HepG2 (cell line): ENCODE results near the gene APRT. TPM values are rescaled to one million over a fixed set of nuclear protein-coding genes. Genes with fewer than 3 reads are reported as not detected.

Experiments used
- CC2D1A ChIP-seq: sonication (generic); formaldehyde crosslinking; IDR thresholded peaks from 2 replicates; pipeline ENCODE4 v1.8.1; 2023; ENCODE audit warnings: mild to moderate bottlenecking, missing genetic modification reagents
- CHCHD3 ChIP-seq: sonication (generic); formaldehyde crosslinking; IDR thresholded peaks from 2 replicates; pipeline ENCODE4 v1.8.0; 2022; ENCODE audit warnings: mild to moderate bottlenecking, missing genetic modification reagents, moderate library complexity
- EP300 ChIP-seq, 3 experiments: sonication (generic) in 1 of 3; formaldehyde crosslinking in 1 of 3; IDR thresholded peaks; 2 replicates each; pipeline versions ENCODE4 v1.5.1 to v1.6.1; 2011 to 2020; ENCODE audit warnings: low read depth in 2 of 3, low read length in 2 of 3, borderline replicate concordance in 1 of 3, improper control_type of control experiment in 1 of 3, mild to moderate bottlenecking in 1 of 3, missing genetic modification reagents in 1 of 3, moderate library complexity in 1 of 3
- FLYWCH1 ChIP-seq: sonication (generic); formaldehyde crosslinking; IDR thresholded peaks from 2 replicates; pipeline ENCODE4 v1.8.1; 2023; ENCODE audit warnings: mild to moderate bottlenecking, missing genetic modification reagents
- FOXK1 ChIP-seq: sonication (generic); formaldehyde crosslinking; IDR thresholded peaks from 2 replicates; pipeline ENCODE4 v1.4.0; 2020; ENCODE audit warnings: low read depth, missing genetic modification reagents, borderline replicate concordance
- GATAD1 ChIP-seq: IDR thresholded peaks from 2 replicates; pipeline ENCODE4 v1.6.1; 2016; ENCODE audit warnings: missing genetic modification reagents, missing compliant biosample characterization
- HOXA7 ChIP-seq: sonication (generic); formaldehyde crosslinking; IDR thresholded peaks from 2 replicates; pipeline ENCODE4 v1.8.1; 2022; ENCODE audit warnings: mild to moderate bottlenecking, missing genetic modification reagents, moderate library complexity
- KDM2A ChIP-seq: sonication (generic); formaldehyde crosslinking; IDR thresholded peaks from 2 replicates; pipeline ENCODE4 v1.4.0; 2020; ENCODE audit warnings: low read depth, missing genetic modification reagents, borderline replicate concordance
- MAFF ChIP-seq: IDR thresholded peaks from 2 replicates; pipeline ENCODE4 v1.6.1; 2011; ENCODE audit warnings: low read depth, low read length, improper control_type of control experiment
- MBD4 ChIP-seq: IDR thresholded peaks from 2 replicates; pipeline ENCODE4 v1.6.1; 2012; ENCODE audit warnings: low read length, inconsistent platforms, borderline replicate concordance
- NR2F6 ChIP-seq, 2 experiments: IDR thresholded peaks; 2 replicates each; pipeline ENCODE4 v1.6.1; 2016; ENCODE audit warnings: antibody characterized with exemption in 1 of 2, mild to moderate bottlenecking in 1 of 2
- PHB2 ChIP-seq: fragments of 450-650 bp; IDR thresholded peaks from 2 replicates; pipeline ENCODE4 v1.6.1; 2018; ENCODE audit not compliant: partially characterized antibody
- TBX2 ChIP-seq: sonication (generic); formaldehyde crosslinking; IDR thresholded peaks from 2 replicates; pipeline ENCODE4 v1.5.0; 2020; ENCODE audit warnings: missing genetic modification reagents, mild to moderate bottlenecking, borderline replicate concordance
- TEAD3 ChIP-seq: optimal IDR thresholded peaks from 2 replicates; pipeline ENCODE3; 2016; ENCODE audit warnings: borderline replicate concordance
- ZMYM3 ChIP-seq: sonication (generic); formaldehyde crosslinking; IDR thresholded peaks from 2 replicates; pipeline ENCODE4 v1.5.1; 2020; ENCODE audit warnings: mild to moderate bottlenecking, missing genetic modification reagents
- ZNF143 ChIP-seq: sonication (generic); formaldehyde crosslinking; IDR thresholded peaks from 2 replicates; pipeline ENCODE4 v1.4.0; 2020; ENCODE audit warnings: missing genetic modification reagents
- ZNF34 ChIP-seq: sonication (generic); formaldehyde crosslinking; IDR thresholded peaks from 2 replicates; pipeline ENCODE4 v1.4.0; 2020; ENCODE audit warnings: mild to moderate bottlenecking, missing genetic modification reagents, borderline replicate concordance
- ZNF619 ChIP-seq: sonication (generic); formaldehyde crosslinking; IDR thresholded peaks from 2 replicates; pipeline ENCODE4 v1.4.0; 2020; ENCODE audit warnings: mild to moderate bottlenecking, missing genetic modification reagents
- ZNF703 ChIP-seq: sonication (generic); formaldehyde crosslinking; IDR thresholded peaks from 2 replicates; pipeline ENCODE4 v1.5.1; 2020; ENCODE audit warnings: missing genetic modification reagents, mild to moderate bottlenecking, moderate library complexity, borderline replicate concordance
- ZSCAN22 ChIP-seq: sonication (generic); formaldehyde crosslinking; IDR thresholded peaks from 2 replicates; pipeline ENCODE4 v1.4.0; 2020; ENCODE audit warnings: mild to moderate bottlenecking, missing genetic modification reagents
- ZSCAN25 ChIP-seq: sonication (generic); formaldehyde crosslinking; IDR thresholded peaks from 2 replicates; pipeline ENCODE4 v1.8.0; 2022; ENCODE audit warnings: mild to moderate bottlenecking, missing genetic modification reagents
- polyA plus RNA-seq, 8 experiments: library from polyadenylated mRNA; depleted of rRNA in 3 of 8; stranded (reverse) in 7 of 8; unstranded in 1 of 8; fragments of >200 nt; fragmentation: Illumina TruSeq in 4 of 8; extraction: Trizol in 4 of 8; gene quantifications; 2 replicates each; pipeline versions ENCODE4 v1.2.1 to v1.2.3, GENCODE V29; 2011 to 2016; ENCODE audit warnings: low read depth in 4 of 8, missing spikeins in 1 of 8, mixed read lengths in 1 of 8; ENCODE audit not compliant: insufficient read depth in 1 of 8
- total RNA-seq, 5 experiments: library from RNA; depleted of rRNA; stranded (reverse); fragments of >200 nt; fragmentation: Illumina TruSeq; extraction: Trizol; gene quantifications; 2 replicates each; pipeline ENCODE4 v1.2.3, GENCODE V29; 2016; ENCODE audit warnings: low read depth in 1 of 5
- TF ChIP-seq, protein P1 (sequence below): sonication (generic); formaldehyde crosslinking; IDR thresholded peaks from 2 replicates; pipeline ENCODE4 v1.4.0; 2020; ENCODE audit warnings: missing genetic modification reagents
- TF ChIP-seq, protein P2 (sequence below): sonication (generic); formaldehyde crosslinking; IDR thresholded peaks from 2 replicates; pipeline ENCODE4 v1.5.1; 2020; ENCODE audit warnings: missing genetic modification reagents, mild to moderate bottlenecking, borderline replicate concordance

The APRT gene
- total and polyA plus RNA-seq, 2 of the 13 experiments (the other 11 are each of a cell fraction or from before 2014, with no cell fraction given): 155 to 242 TPM

DNA sequence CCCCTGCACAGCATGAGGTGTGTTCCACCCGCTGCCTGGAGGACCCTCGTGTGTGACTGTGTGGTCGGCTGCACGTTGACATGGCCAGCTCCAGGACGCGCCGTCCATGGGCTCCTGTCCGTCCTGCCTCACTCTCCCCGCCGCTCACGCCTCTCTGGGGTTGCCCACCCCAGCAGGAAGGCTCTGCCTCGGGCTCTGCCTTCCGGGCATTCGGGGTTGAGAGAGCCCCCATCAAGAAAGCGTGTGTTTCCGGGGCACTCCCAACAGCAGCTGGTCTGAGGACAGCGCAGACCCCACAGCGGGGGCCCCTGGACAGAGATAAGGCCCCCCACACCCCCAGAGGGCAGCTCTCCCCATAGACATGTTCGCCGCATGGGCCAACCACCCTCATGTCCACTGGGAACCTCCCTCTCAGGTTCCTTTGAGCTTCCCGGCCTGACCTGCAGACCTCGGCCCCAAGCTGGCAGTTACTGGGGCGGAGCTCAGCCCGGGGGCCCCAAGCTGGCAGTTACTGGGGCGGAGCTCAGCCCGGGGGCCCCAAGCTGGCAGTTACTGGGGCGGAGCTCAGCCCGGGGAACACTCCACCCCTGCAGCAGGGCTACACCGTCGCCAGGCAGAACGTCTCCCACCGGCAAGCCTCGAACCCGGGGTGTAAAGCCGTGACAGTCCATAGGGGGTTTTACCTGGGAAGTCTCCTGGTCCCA lies 18.3 kb downstream of the APRT start (continued):
- TF ChIP-seq NR2F6 (IDR thresholded peaks at IDR 0.05): peak; percentile 52; the same call in 1 of the 2 replicates
- peak; percentile 73 for TF ChIP-seq NR2F6 (CRISPR knock-in tag; IDR thresholded peaks at IDR 0.05)
- no peak for TF ChIP-seq MAFF
- no peak for TF ChIP-seq ZSCAN22 (CRISPR knock-in tag)
- no peak for TF ChIP-seq PHB2
- no peak for TF ChIP-seq ZNF619 (CRISPR knock-in tag)
- no peak for TF ChIP-seq FOXK1
- TF ChIP-seq CC2D1A (CRISPR knock-in tag): no peak
- TF ChIP-seq GATAD1 (CRISPR knock-in tag): 0 out of 2 replicates have a peak, but pooled peaks have one; percentile 4
- TF ChIP-seq ZNF34: no peak
- no peak for TF ChIP-seq MBD4
- 0 out of 2 replicates have a peak, but pooled peaks have one; percentile 26 for TF ChIP-seq KDM2A (CRISPR knock-in tag)
- TF ChIP-seq ZNF143 (CRISPR knock-in tag): no peak
- TF ChIP-seq HOXA7: no peak
- TF ChIP-seq, protein P1, sequence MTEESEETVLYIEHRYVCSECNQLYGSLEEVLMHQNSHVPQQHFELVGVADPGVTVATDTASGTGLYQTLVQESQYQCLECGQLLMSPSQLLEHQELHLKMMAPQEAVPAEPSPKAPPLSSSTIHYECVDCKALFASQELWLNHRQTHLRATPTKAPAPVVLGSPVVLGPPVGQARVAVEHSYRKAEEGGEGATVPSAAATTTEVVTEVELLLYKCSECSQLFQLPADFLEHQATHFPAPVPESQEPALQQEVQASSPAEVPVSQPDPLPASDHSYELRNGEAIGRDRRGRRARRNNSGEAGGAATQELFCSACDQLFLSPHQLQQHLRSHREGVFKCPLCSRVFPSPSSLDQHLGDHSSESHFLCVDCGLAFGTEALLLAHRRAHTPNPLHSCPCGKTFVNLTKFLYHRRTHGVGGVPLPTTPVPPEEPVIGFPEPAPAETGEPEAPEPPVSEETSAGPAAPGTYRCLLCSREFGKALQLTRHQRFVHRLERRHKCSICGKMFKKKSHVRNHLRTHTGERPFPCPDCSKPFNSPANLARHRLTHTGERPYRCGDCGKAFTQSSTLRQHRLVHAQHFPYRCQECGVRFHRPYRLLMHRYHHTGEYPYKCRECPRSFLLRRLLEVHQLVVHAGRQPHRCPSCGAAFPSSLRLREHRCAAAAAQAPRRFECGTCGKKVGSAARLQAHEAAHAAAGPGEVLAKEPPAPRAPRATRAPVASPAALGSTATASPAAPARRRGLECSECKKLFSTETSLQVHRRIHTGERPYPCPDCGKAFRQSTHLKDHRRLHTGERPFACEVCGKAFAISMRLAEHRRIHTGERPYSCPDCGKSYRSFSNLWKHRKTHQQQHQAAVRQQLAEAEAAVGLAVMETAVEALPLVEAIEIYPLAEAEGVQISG: 0 out of 2 replicates have a peak, but pooled peaks have one; percentile 22
- TF ChIP-seq, protein P2, sequence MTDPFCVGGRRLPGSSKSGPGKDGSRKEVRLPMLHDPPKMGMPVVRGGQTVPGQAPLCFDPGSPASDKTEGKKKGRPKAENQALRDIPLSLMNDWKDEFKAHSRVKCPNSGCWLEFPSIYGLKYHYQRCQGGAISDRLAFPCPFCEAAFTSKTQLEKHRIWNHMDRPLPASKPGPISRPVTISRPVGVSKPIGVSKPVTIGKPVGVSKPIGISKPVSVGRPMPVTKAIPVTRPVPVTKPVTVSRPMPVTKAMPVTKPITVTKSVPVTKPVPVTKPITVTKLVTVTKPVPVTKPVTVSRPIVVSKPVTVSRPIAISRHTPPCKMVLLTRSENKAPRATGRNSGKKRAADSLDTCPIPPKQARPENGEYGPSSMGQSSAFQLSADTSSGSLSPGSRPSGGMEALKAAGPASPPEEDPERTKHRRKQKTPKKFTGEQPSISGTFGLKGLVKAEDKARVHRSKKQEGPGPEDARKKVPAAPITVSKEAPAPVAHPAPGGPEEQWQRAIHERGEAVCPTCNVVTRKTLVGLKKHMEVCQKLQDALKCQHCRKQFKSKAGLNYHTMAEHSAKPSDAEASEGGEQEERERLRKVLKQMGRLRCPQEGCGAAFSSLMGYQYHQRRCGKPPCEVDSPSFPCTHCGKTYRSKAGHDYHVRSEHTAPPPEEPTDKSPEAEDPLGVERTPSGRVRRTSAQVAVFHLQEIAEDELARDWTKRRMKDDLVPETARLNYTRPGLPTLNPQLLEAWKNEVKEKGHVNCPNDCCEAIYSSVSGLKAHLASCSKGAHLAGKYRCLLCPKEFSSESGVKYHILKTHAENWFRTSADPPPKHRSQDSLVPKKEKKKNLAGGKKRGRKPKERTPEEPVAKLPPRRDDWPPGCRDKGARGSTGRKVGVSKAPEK (CRISPR knock-in tag): no peak
- TF ChIP-seq TEAD3 (CRISPR knock-in tag): peak; percentile 23
- TF ChIP-seq ZMYM3 (CRISPR knock-in tag): no peak
- peak; percentile 51; the same call in 1 of the 2 replicates for TF ChIP-seq TBX2 (CRISPR knock-in tag)
- no peak for TF ChIP-seq ZNF703 (CRISPR knock-in tag)
- no peak for TF ChIP-seq FLYWCH1
- TF ChIP-seq EP300 (IDR thresholded peaks at IDR 0.05; ENCODE audit: low read depth in 2 of 2, low read length in 2 of 2): peak; percentile 23 to 49; a peak in 1 of 4 replicates
- no peak for TF ChIP-seq EP300 (CRISPR knock-in tag; IDR thresholded peaks at IDR 0.05; ENCODE audit: borderline replicate concordance)
- TF ChIP-seq CHCHD3 (CRISPR knock-in tag): 0 out of 2 replicates have a peak, but pooled peaks have one; percentile 38
- peak; percentile 99 for TF ChIP-seq ZSCAN25 (CRISPR knock-in tag)
